ENCODE results near the gene CUL5. TPM values are rescaled to one million over a fixed set of nuclear protein-coding genes. Genes with fewer than 3 reads are reported as not detected.

The CUL5 gene
- 29.1 and 58.1 TPM in 2 replicates for total RNA-seq
- 32.5 and 44.9 TPM in 2 replicates for polyA plus RNA-seq

- peaks cover 15% of the 10 kb centered on the region for H3K4me1 ChIP-seq (ENCODE audit: low read depth)
- H3K36me3 ChIP-seq = no peaks in the 10 kb centered on the region
- H3K4me3 ChIP-seq = peak within 1 kb of the TSS; percentile 81
- H3K27ac ChIP-seq = peak within 1 kb of the TSS; percentile 100
- DNase-seq (ENCODE audit: low read depth in 1 of 2, low spot score in 1 of 2) = peak; percentile 93 to 96
- no peaks in the 10 kb centered on the region for H3K9me3 ChIP-seq (ENCODE audit: low read depth)
- peak; percentile 91 for TF ChIP-seq CTCF (IDR thresholded peaks at IDR 0.05; ENCODE audit: low read depth, low read length)
- H3K27me3 ChIP-seq = no peaks in the 10 kb centered on the region
Measured at GRCh38 chr11:108008656-108009496, at the start of gene CUL5. CUL5 (plus strand) TSS chr11:108008898; CDS start chr11:108009349, 451 bp downstream.

- no peaks in the 10 kb centered on the region for H3K4me1 ChIP-seq (ENCODE audit: low read depth)
- no peaks in the 10 kb centered on the region for H3K9me3 ChIP-seq (ENCODE audit: low read depth)
- H3K27me3 ChIP-seq = no peaks in the 10 kb centered on the region
- TF ChIP-seq CTCF (IDR thresholded peaks at IDR 0.05; ENCODE audit: low read depth, low read length) = no peak
- no peak overlapping the region for H3K4me3 ChIP-seq
- no peak overlapping the region for H3K27ac ChIP-seq
- no peak for DNase-seq (ENCODE audit: low read depth in 1 of 2, low spot score in 1 of 2)
- H3K36me3 ChIP-seq = no peaks in the 10 kb centered on the region
Measured at GRCh38 chr11:107961480-107961879, 47.2 kb upstream of the CUL5 start.

GRCh38 chr11:107962181-107962580 is 46.5 kb upstream of the CUL5 start:
- H3K4me1 ChIP-seq (ENCODE audit: low read depth) = no peaks in the 10 kb centered on the region
- DNase-seq (ENCODE audit: low read depth in 1 of 2, low spot score in 1 of 2) = peak in 1 of 2 donors; percentile 1
- H3K36me3 ChIP-seq = no peaks in the 10 kb centered on the region
- TF ChIP-seq CTCF (IDR thresholded peaks at IDR 0.05; ENCODE audit: low read depth, low read length) = no peak
- no peaks in the 10 kb centered on the region for H3K9me3 ChIP-seq (ENCODE audit: low read depth)
- no peaks in the 10 kb centered on the region for H3K27me3 ChIP-seq
- H3K27ac ChIP-seq = no peak overlapping the region
- no peak overlapping the region for H3K4me3 ChIP-seq

- Histone ChIP-seq H3K27me3 (no peaks in the 10 kb centered on the region), H3K36me3 (no peaks in the 10 kb centered on the region), H3K27ac (no peak overlapping the region), H3K4me1 (ENCODE audit: low read depth) (no peaks in the 10 kb centered on the region), H3K9me3 (ENCODE audit: low read depth) (no peaks in the 10 kb centered on the region), H3K4me3 (no peak overlapping the region)
- DNase-seq (ENCODE audit: low read depth in 1 of 2, low spot score in 1 of 2) = no peak
- no peak for TF ChIP-seq CTCF (IDR thresholded peaks at IDR 0.05; ENCODE audit: low read depth, low read length)
Measured at GRCh38 chr11:107963091-107963490, 45.6 kb upstream of the CUL5 start.

GRCh38 chr11:107969219-107969618 is 39.5 kb upstream of the CUL5 start:
- Histone ChIP-seq H3K36me3 (no peaks in the 10 kb centered on the region), H3K9me3 (ENCODE audit: low read depth) (no peaks in the 10 kb centered on the region), H3K4me3 (no peak overlapping the region), H3K27ac (no peak overlapping the region), H3K27me3 (no peaks in the 10 kb centered on the region), H3K4me1 (ENCODE audit: low read depth) (no peaks in the 10 kb centered on the region)
- TF ChIP-seq CTCF (IDR thresholded peaks at IDR 0.05; ENCODE audit: low read depth, low read length) = no peak
- no peak for DNase-seq (ENCODE audit: low read depth in 1 of 2, low spot score in 1 of 2)

All from cardiac muscle cell (in vitro differentiated cells and primary cell).